ENCODE data around the gene CAPN2.
"Not testable (repeated sequence)": the region's sequence is repeated elsewhere in the genome, so short reads cannot be mapped to it uniquely, and the experiment has no call there.

Gene CAPN2

DNA sequence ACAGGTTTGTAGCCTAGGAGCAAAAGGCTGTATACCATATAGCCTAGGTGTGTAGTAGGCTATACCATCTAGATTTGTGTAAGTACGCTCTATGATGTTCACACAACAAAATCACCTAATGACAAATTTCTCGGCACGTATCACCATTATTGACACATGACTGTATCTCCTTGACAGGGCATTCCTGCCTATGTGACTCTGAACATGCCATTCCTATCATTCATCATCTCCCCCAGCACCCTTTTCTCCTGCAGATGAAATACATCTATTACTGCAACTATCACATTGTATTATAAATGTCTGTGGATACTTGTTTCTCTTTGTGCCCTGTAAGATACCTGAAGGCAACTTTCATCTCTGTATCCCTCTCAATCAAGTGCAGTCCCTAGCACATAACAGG lies 103.5 kb downstream of the CAPN2 start:
- no peak for TF ChIP-seq POLR2AphosphoS5 (IDR thresholded peaks at IDR 0.05; ENCODE audit: low read depth, low read length)
- TF ChIP-seq POLR2A (IDR thresholded peaks at IDR 0.05; ENCODE audit: low read depth, low read length): no peak
- TF ChIP-seq TAF1 (IDR thresholded peaks at IDR 0.05; ENCODE audit: borderline replicate concordance, low read depth, low read length): no peak
- FAIRE-seq (no peak), DNase-seq (ENCODE audit: insufficient read length) (no peak)

DNA sequence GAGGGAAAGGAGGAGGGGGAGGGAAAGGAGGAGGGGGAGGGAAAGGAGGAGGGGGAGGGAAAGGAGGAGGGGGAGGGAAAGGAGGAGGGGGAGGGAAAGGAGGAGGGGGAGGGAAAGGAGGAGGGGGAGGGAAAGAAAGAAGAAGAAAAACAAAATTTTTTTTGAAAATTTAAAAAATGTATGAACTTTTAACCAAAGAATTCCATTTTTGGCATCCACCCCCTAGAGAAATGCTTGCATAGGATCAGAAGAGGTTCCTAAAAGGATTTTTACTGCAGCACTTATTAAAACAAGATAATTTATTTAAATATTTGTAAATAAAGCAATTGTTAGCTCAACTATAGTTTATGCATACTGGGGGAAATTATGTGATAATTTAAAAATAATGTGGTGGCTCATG lies 104.9 kb downstream of the CAPN2 start:
- not testable (repeated sequence) for FAIRE-seq; DNase-seq (ENCODE audit: insufficient read length)

DNA sequence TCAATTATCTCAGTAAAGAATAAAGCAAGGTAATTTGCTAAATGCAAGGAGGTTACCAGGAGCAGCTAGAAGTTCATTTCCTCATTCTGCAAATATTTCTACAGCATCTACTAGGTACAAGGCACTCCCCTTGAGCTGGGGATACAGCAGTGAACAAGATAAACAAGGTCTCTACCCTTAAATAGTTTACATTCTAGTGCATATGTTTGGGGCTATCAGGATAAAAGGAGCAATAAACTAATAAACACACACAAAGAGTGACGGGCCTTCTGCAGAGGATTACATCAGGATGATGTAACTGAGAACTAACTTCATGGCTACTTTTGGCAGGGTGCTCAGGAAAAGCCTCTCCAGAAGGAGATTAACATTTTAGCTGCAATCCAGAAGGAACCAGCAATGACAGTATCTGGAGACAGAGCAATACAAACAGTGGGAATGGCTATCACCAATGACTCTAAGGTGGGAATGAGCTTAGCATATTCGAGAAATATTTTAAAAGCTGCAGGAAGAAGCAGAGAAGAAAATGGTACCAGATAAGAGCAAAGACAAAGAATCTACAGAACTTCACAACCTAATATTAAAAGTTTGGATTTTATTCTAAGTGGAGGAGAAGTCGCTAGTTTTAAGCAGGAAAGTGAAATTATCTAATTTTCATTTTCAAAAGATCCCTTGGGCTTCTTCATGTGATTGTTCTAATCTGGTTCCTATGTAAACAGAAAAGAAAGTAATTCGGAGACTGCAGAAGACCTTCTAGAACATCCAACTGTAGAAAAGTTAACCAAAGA lies 107.6 kb downstream of the CAPN2 start:
- DNase-seq (ENCODE audit: insufficient read length) (no peak), FAIRE-seq (no peak)
- TF ChIP-seq POLR2A (IDR thresholded peaks at IDR 0.05; ENCODE audit: low read depth, low read length): no peak
- no peak for TF ChIP-seq POLR2AphosphoS5 (IDR thresholded peaks at IDR 0.05; ENCODE audit: low read depth, low read length)

DNA sequence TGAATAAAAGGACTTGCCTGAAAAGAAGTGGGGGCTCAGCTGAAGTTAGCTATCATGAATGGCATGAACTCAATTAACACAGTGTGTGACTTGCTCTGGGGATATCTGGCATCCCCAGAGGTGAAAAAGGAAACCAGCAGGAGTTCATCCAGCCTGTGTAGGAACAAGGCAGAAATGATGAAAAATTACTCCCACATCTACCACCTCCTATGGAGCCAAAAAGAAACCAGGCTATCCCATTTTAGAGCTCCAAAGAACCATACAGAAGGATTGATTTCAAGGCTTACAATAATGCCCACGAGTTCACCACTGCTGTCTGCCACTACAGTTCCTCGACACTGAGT lies 108.1 kb downstream of the CAPN2 start:
- FAIRE-seq (no peak), DNase-seq (ENCODE audit: insufficient read length) (no peak)
- TF ChIP-seq POLR2A (IDR thresholded peaks at IDR 0.05; ENCODE audit: low read depth, low read length) (no peak), TAF1 (IDR thresholded peaks at IDR 0.05; ENCODE audit: borderline replicate concordance, low read depth, low read length) (no peak), POLR2AphosphoS5 (IDR thresholded peaks at IDR 0.05; ENCODE audit: low read depth, low read length) (no peak)

DNA sequence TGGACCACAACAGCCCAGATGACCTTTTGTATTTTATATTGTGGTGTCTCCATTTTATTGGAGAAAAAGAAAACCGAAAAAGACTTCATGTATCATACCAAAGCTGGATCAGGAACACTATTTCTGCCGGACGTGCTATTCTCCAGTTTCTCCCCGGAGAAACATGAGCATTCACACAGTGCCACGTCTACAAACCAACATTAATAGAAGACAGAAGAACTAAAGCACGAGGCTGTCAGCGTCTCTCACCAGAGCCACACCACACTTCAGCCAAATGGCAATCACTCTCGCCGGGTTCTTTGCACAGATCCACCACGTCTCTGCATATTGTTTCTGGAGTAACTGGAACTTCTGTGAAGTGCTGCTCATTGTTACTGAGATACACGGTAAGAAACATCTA lies 108.6 kb downstream of the CAPN2 start:
- FAIRE-seq (no peak), DNase-seq (ENCODE audit: insufficient read length) (no peak)
- TF ChIP-seq POLR2AphosphoS5 (IDR thresholded peaks at IDR 0.05; ENCODE audit: low read depth, low read length) (no peak), TAF1 (IDR thresholded peaks at IDR 0.05; ENCODE audit: borderline replicate concordance, low read depth, low read length) (no peak), POLR2A (IDR thresholded peaks at IDR 0.05; ENCODE audit: low read depth, low read length) (no peak)

DNA sequence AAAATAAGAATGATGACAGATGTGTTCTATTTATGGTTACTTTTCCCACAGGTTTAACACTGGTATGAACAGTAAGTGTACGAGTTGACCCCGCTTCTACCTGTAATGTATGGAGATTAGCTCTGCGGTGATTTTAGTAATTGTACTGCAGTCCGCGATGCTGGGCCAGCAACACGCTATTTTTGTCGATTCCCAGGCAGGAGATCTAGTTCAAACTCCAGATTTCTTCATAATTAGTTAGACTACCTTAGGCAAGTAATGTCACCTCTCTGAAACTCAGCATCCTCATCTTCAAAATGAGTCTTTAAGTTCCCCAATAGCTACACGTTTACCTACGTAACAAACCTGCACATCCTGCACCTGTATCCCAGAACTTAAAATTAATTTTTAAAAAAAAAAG lies 111.9 kb downstream of the CAPN2 start:
- TF ChIP-seq POLR2AphosphoS5 (IDR thresholded peaks at IDR 0.05; ENCODE audit: low read depth, low read length): no peak
- FAIRE-seq (no peak), DNase-seq (ENCODE audit: insufficient read length) (no peak)

DNA sequence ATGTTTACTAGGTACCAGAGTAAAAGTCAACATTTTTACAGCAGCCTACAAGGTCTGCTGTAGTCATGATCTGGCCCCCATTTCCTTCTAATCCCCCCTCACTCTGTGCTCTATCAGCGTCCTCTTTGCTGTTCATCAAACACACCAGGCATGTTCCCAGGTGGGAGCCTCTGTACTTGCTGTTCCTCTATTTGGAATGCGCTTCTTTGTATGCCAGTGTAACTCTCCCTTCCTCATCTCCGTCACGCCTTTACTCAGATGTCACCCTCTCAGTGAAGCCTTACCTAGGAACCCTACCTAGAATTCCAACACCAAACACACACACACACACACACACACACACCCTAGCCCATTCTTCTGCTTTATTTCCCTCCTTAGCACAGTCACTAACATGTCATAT lies 112.4 kb downstream of the CAPN2 start:
- FAIRE-seq: no peak
- DNase-seq (ENCODE audit: insufficient read length): no peak
- TF ChIP-seq POLR2A (IDR thresholded peaks at IDR 0.05; ENCODE audit: low read depth, low read length) (no peak), TAF1 (IDR thresholded peaks at IDR 0.05; ENCODE audit: borderline replicate concordance, low read depth, low read length) (no peak), POLR2AphosphoS5 (IDR thresholded peaks at IDR 0.05; ENCODE audit: low read depth, low read length) (no peak)

Measured in GM12892 (cell line).